ENCODE data around the gene SLC25A5. TPM values are rescaled to one million over a fixed set of nuclear protein-coding genes. Genes with fewer than 3 reads are reported as not detected.

Gene SLC25A5
- total and polyA plus RNA-seq, 5 experiments from 2014 or later: 104 to 271 (median 258) TPM

Other genes starting within 250 kb of the SLC25A5 start
- gene PGRMC1, start 232.2 kb upstream of the SLC25A5 start, total RNA-seq: 10 to 100 TPM; 13.6 to 14.2 TPM
- 10 to 100 TPM; 10.7 to 16.3 (median 12.6) TPM for gene PGRMC1, start 232.2 kb upstream of the SLC25A5 start, polyA plus RNA-seq
- 1 to 10 TPM; 2.9 to 3.3 TPM for gene SLC25A43, start 69.1 kb upstream of the SLC25A5 start, total RNA-seq
- 1 to 10 TPM; 2.3 to 4.8 (median 2.4) TPM for gene SLC25A43, start 69.1 kb upstream of the SLC25A5 start, polyA plus RNA-seq
- 10 to 100 TPM; 24.9 to 25.7 TPM for gene STEEP1, start 97.0 kb downstream of the SLC25A5 start, total RNA-seq
- 10 to 100 TPM; 13.3 to 18.0 (median 15.3) TPM for gene STEEP1, start 97.0 kb downstream of the SLC25A5 start, polyA plus RNA-seq
- gene UBE2A, start 106.1 kb downstream of the SLC25A5 start, total RNA-seq: 10 to 100 TPM; 41.0 to 43.5 TPM
- gene UBE2A, start 106.1 kb downstream of the SLC25A5 start, polyA plus RNA-seq: 10 to 100 TPM; 31.5 to 43.5 (median 34.0) TPM
- gene NKRF, start 138.0 kb downstream of the SLC25A5 start, total RNA-seq: 10 to 100 TPM; 14.4 to 14.6 TPM
- 1 to 10 TPM; 4.8 to 8.5 (median 6.8) TPM for gene NKRF, start 138.0 kb downstream of the SLC25A5 start, polyA plus RNA-seq
- gene SEPTIN6, start 224.7 kb downstream of the SLC25A5 start, total RNA-seq: 100 to 1,000 TPM; 234 to 235 TPM
- gene SEPTIN6, start 224.7 kb downstream of the SLC25A5 start, polyA plus RNA-seq: 100 to 1,000 TPM; 161 to 269 (median 226) TPM

Measured in naive thymus-derived CD8-positive, alpha-beta T cell (primary cell).